HepG2 (cell line): Measurements from ENCODE around the gene RDM1. TPM values are rescaled to one million over a fixed set of nuclear protein-coding genes. Genes with fewer than 3 reads are reported as not detected.

ENCODE experiments used
- ATF7-NPFF ChIP-seq: sonication (generic); formaldehyde crosslinking; IDR thresholded peaks from 2 replicates; pipeline ENCODE4 v1.8.1; 2023; ENCODE audit warnings: mild to moderate bottlenecking, low read depth, missing genetic modification reagents, moderate library complexity
- DDIT3 ChIP-seq: sonication (generic); formaldehyde crosslinking; IDR thresholded peaks from 2 replicates; pipeline ENCODE4 v1.4.0; 2020; ENCODE audit warnings: mild to moderate bottlenecking, missing genetic modification reagents
- DNMT1 ChIP-seq: sonication (generic); formaldehyde crosslinking; IDR thresholded peaks from 2 replicates; pipeline ENCODE4 v1.5.1; 2020; ENCODE audit warnings: mild to moderate bottlenecking, missing genetic modification reagents
- GMEB2 ChIP-seq: IDR thresholded peaks from 2 replicates; pipeline ENCODE4 v1.6.1; 2016; ENCODE audit warnings: missing biosample characterization, missing genetic modification reagents, low read depth
- IRF1 ChIP-seq: sonication (generic); formaldehyde crosslinking; IDR thresholded peaks from 2 replicates; pipeline ENCODE4 v1.4.0; 2020; ENCODE audit warnings: low read depth, mild to moderate bottlenecking, missing genetic modification reagents
- KDM3A ChIP-seq: IDR thresholded peaks from 2 replicates; pipeline ENCODE4 v1.6.1; 2018; ENCODE audit warnings: low read depth, missing compliant biosample characterization
- NBN ChIP-seq: fragments of 450-650 bp; conservative IDR thresholded peaks from 2 replicates; pipeline ENCODE4 v1.6.1; 2017
- SUZ12 ChIP-seq: fragments of 150-350 bp; IDR thresholded peaks from 2 replicates; pipeline ENCODE4 v1.6.1; 2014; ENCODE audit warnings: low read depth, low read length
- ZNF12 ChIP-seq: sonication (generic); formaldehyde crosslinking; IDR thresholded peaks from 2 replicates; pipeline ENCODE4 v1.5.0; 2020; ENCODE audit warnings: missing genetic modification reagents
- ZNF280B ChIP-seq: sonication (generic); formaldehyde crosslinking; IDR thresholded peaks from 2 replicates; pipeline ENCODE4 v1.5.0; 2020; ENCODE audit warnings: missing genetic modification reagents, mild to moderate bottlenecking, borderline replicate concordance
- polyA plus RNA-seq, 8 experiments: library from polyadenylated mRNA; depleted of rRNA in 3 of 8; stranded (reverse) in 7 of 8; unstranded in 1 of 8; fragments of >200 nt; fragmentation: Illumina TruSeq in 4 of 8; extraction: Trizol in 4 of 8; gene quantifications; 2 replicates each; pipeline versions ENCODE4 v1.2.1 to v1.2.3, GENCODE V29; 2011 to 2016; ENCODE audit warnings: low read depth in 4 of 8, missing spikeins in 1 of 8, mixed read lengths in 1 of 8; ENCODE audit not compliant: insufficient read depth in 1 of 8
- total RNA-seq, 5 experiments: library from RNA; depleted of rRNA; stranded (reverse); fragments of >200 nt; fragmentation: Illumina TruSeq; extraction: Trizol; gene quantifications; 2 replicates each; pipeline ENCODE4 v1.2.3, GENCODE V29; 2016; ENCODE audit warnings: low read depth in 1 of 5

Gene RDM1
- total and polyA plus RNA-seq, 2 of the 13 experiments (the other 11 are each of a cell fraction or from before 2014, with no cell fraction given), result 0.28 to 0.40 TPM

GRCh38 chr17:35907691-35908090 is 22.9 kb downstream of the RDM1 start (continued):
- no peak for TF ChIP-seq GMEB2 (CRISPR knock-in tag)
- TF ChIP-seq SUZ12, result no peak
- TF ChIP-seq ZNF280B (CRISPR knock-in tag), result no peak
- no peak for TF ChIP-seq ATF7-NPFF (CRISPR knock-in tag)
- no peak for TF ChIP-seq NBN
- no peak for TF ChIP-seq DNMT1 (CRISPR knock-in tag)
- no peak for TF ChIP-seq KDM3A (CRISPR knock-in tag)
- no peak for TF ChIP-seq ZNF12 (CRISPR knock-in tag)
- no peak for TF ChIP-seq IRF1 (CRISPR knock-in tag)
- TF ChIP-seq DDIT3 (CRISPR knock-in tag), result no peak
